ENCODE data around the gene GRIN3B. TPM values are rescaled to one million over a fixed set of nuclear protein-coding genes. Genes with fewer than 3 reads are reported as not detected.

GRIN3B gene
- polyA plus RNA-seq, 1 experiment = 0.38 TPM

DNA sequence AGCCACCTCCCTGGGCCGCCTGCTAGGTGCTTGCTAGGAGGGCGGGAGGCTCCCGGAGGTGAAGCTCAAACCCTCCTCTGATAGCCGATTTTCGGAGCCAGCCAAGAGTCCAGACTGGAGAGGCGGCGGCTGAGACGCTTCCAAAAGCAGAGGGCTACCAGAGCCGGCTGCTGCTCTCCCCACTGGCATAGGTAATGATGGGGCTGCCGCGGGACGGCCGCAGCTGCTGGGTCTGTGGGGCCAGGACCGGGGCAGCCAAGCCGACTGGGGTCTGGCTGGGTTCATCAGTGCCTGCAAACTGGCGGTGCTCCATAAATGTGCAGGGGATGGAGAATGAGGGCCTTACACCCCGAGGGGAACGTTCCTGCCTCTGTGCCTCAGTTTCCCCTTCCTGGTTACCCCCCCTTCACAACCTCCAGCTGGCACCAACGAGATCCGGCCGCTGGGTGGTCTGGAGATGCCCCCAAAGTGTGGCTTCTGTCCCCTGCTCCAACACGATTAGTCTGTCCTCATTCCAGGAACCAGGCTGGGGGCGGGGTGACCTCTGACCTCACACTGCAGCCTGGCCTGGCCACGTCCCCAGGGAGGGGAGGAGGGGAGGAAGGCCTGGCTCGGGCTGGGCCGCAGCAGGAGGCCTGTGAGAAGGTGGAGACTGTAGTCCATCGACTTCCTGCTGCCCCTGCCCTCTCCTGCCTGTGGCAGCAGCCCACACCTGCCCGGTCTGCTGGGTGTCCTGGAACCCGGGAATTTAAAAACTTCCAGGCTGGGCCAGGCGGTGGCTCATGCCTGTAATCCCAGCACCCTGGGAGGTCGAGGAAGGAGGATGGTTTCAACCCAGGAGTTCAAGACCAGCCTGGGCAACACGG lies 19.9 kb upstream of the GRIN3B start:
- ChIA-PET CTCF (interaction anchor here (0.6 to 2.7 kb wide), 3 partner anchors 57 to 470 kb away, joined by 3 to 26 read pairs (median 4); no protein-coding TSS in a partner anchor), POLR2A (interaction anchor here (1.1 kb wide), 1 partner anchor 16 kb away, joined by 5 read pairs; no protein-coding TSS in a partner anchor)
- H3K27ac ChIP-seq (ENCODE audit: low read depth, low read length) = no peak overlapping the region
- TF ChIP-seq, protein P1, sequence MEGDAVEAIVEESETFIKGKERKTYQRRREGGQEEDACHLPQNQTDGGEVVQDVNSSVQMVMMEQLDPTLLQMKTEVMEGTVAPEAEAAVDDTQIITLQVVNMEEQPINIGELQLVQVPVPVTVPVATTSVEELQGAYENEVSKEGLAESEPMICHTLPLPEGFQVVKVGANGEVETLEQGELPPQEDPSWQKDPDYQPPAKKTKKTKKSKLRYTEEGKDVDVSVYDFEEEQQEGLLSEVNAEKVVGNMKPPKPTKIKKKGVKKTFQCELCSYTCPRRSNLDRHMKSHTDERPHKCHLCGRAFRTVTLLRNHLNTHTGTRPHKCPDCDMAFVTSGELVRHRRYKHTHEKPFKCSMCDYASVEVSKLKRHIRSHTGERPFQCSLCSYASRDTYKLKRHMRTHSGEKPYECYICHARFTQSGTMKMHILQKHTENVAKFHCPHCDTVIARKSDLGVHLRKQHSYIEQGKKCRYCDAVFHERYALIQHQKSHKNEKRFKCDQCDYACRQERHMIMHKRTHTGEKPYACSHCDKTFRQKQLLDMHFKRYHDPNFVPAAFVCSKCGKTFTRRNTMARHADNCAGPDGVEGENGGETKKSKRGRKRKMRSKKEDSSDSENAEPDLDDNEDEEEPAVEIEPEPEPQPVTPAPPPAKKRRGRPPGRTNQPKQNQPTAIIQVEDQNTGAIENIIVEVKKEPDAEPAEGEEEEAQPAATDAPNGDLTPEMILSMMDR (IDR thresholded peaks at IDR 0.05; ENCODE audit: low read depth, low read length) = no peak
- DNase-seq (ENCODE audit: low read depth, low spot score) = no peak
- H3K27me3 ChIP-seq (ENCODE audit: control insufficient read depth, insufficient read depth, low read length) = no peaks in the 10 kb centered on the region
- no peak overlapping the region for H3K4me3 ChIP-seq (ENCODE audit: low read depth, low read length)
- H3K9me3 ChIP-seq (ENCODE audit: control insufficient read depth, insufficient read depth, low read length) = peaks cover 4% of the 10 kb centered on the region; the same call in 1 of the 2 replicates

DNA sequence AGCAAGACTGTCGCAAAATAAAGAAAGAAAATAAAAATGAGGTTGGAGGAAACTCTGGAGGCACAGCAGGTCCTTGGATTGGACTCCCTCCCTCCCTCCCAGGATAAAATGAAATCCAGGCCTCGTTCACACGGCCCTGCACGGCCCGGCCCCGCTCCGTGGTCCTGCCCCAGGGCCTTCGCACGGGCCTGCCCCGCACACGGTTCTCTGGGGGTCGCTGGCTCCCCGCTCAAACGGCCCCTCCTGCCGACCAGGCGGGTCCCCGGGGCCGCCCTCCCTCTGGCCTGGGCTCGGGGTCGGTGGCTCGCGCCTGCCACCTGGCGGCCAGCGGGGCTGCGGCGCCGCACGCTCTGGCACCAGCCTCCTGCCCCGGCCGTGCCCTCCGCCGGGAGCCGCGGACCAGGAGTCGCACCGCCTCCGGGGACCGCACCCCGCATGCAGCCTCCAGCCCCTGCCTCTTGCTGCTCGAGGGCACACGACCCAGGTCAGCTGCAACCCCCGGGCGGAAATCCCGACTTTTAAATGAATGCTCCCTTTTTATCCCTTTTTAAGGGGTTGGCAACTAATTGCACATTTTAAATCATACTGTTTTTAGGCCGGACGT lies 17.6 kb upstream of the GRIN3B start:
- POLR2A ChIA-PET = no interaction called here
- CTCF ChIA-PET = interaction anchor here (1.6 to 4.4 kb wide), 3 partner anchors 12 to 62 kb away, joined by 6 to 26 read pairs (median 16); no protein-coding TSS in a partner anchor
- no peak for DNase-seq (ENCODE audit: low read depth, low spot score)
- H3K27me3 ChIP-seq (ENCODE audit: control insufficient read depth, insufficient read depth, low read length) = no peaks in the 10 kb centered on the region
- TF ChIP-seq, protein P1 (IDR thresholded peaks at IDR 0.05; ENCODE audit: low read depth, low read length) = peak; percentile 57
- H3K4me3 ChIP-seq (ENCODE audit: low read depth, low read length) = peak overlapping the region; percentile 51
- H3K9me3 ChIP-seq (ENCODE audit: control insufficient read depth, insufficient read depth, low read length) = peaks cover 4% of the 10 kb centered on the region; the same call in 1 of the 2 replicates
- H3K27ac ChIP-seq (ENCODE audit: low read depth, low read length) = no peak overlapping the region

DNA sequence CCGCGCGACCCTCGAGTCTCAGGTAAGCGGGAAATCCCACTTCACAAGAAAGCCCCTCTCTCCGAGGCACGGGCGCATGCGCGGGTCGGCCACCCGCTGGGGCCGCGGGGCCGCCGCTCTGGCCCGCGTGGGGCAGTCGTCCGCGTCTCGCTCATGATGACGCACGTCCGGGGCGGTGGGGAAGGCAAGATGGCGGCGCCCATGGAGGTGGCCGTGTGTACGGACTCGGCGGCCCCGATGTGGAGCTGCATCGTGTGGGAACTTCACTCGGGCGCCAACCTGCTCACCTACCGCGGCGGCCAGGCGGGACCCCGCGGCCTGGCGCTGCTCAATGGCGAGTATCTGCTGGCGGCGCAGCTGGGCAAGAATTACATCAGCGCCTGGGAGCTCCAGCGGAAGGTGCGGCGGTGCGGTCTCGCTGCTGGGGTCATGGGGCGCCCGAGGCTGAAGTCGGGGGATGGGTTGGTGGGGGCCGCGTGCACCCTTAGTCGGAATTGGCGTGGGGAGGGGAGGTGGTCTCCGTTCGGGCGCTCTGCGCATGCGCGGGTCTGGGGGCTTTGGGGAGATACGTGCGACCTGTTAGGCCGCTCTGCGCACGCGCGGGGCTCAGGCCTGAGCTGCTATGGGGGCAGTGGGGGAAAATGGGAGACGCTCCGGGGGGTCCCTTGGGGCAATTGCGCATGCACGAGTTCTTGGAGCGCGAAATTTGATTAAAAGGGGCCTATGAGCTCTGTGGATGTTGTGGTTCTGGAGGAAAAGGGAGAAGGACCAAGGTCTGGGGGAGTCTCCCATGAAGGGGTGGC lies 15.9 kb upstream of the GRIN3B start, which contains the start of gene WDR18:
Gene WDR18 (plus strand): TSS at position 181 of the 803 bp plus-strand sequence. CDS start 9 bp downstream, at position 190.
- TF ChIP-seq, protein P1 (IDR thresholded peaks at IDR 0.05; ENCODE audit: low read depth, low read length) = no peak
- ChIA-PET POLR2A (interaction anchor here (0.6 to 1.8 kb wide), 12 partner anchors 8 to 319 kb away, joined by 3 to 11 read pairs (median 4); partner anchors contain the start of genes CIRBP and PRTN3), CTCF (interaction anchor here (0.5 to 4.4 kb wide), 8 partner anchors 49 to 260 kb away, joined by 3 to 19 read pairs (median 4); no protein-coding TSS in a partner anchor)
- DNase-seq (ENCODE audit: low read depth, low spot score) = peak; percentile 49
- Histone ChIP-seq H3K9me3 (ENCODE audit: control insufficient read depth, insufficient read depth, low read length) (peaks cover 4% of the 10 kb centered on the region; the same call in 1 of the 2 replicates), H3K4me3 (ENCODE audit: low read depth, low read length) (peak within 1 kb of the TSS; percentile 98), H3K27me3 (ENCODE audit: control insufficient read depth, insufficient read depth, low read length) (no peaks in the 10 kb centered on the region), H3K27ac (ENCODE audit: low read depth, low read length) (peak within 1 kb of the TSS; percentile 86)

DNA sequence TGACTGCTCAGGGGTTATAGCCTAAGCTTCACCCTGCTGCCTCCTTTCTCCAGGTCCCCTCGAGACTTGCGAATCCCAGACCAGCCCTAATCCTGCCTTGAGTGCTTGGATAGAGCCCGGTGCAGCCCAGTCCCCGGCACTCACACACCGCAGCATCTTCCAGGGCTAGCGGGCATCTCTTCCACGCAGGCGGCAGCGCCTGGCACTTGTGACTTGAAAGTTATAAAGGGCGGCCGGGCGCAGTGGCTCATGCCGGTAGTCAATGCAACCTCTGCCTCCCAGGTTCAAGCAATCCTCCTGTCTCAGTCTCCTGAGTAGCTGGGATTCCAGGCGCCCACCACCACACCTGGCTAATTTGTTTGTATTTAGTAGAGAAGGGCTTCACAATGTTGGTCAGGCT lies 14.1 kb upstream of the GRIN3B start:
- TF ChIP-seq, protein P1 (IDR thresholded peaks at IDR 0.05; ENCODE audit: low read depth, low read length) = no peak
- CTCF ChIA-PET = no interaction called here
- Histone ChIP-seq H3K27me3 (ENCODE audit: control insufficient read depth, insufficient read depth, low read length) (no peaks in the 10 kb centered on the region), H3K9me3 (ENCODE audit: control insufficient read depth, insufficient read depth, low read length) (peaks cover 10% of the 10 kb centered on the region; the same call in 1 of the 2 replicates), H3K27ac (ENCODE audit: low read depth, low read length) (no peak overlapping the region), H3K4me3 (ENCODE audit: low read depth, low read length) (no peak overlapping the region)
- POLR2A ChIA-PET = no interaction called here
- no peak for DNase-seq (ENCODE audit: low read depth, low spot score)

Data from AG04450 (cell line).